ENCODE data around the gene XK.

- TF ChIP-seq CTCF (IDR thresholded peaks at IDR 0.05; ENCODE audit: low read length) (no peak), EZH2 (IDR thresholded peaks at IDR 0.05; ENCODE audit: borderline replicate concordance, low read length) (no peak)
Observed at GRCh38 chrX:37776987-37777325, 91.4 kb downstream of the XK start.
